Hematopoietic multipotent progenitor cell (in vitro differentiated cells): ENCODE results near the gene HM13. TPM values are rescaled to one million over a fixed set of nuclear protein-coding genes. Genes with fewer than 3 reads are reported as not detected.
"Not testable (repeated sequence)": the region's sequence is repeated elsewhere in the genome, so short reads cannot be mapped to it uniquely, and the experiment has no call there.

Source experiments
- DNase-seq, 3 donors: peaks; one replicate each; pipeline ENCODE4 v3.0.0-alpha.2; 2011 to 2015; ENCODE audit warnings: low read depth in 2 of 3, low spot score in 2 of 3
- total RNA-seq: library from RNA; depleted of rRNA; stranded (reverse); fragments of >200 nt; gene quantifications from one replicate; pipeline ENCODE4 v1.2.3, GENCODE V29; 2012

The HM13 gene
- total RNA-seq, 1 donor, result 82.7 TPM

DNA sequence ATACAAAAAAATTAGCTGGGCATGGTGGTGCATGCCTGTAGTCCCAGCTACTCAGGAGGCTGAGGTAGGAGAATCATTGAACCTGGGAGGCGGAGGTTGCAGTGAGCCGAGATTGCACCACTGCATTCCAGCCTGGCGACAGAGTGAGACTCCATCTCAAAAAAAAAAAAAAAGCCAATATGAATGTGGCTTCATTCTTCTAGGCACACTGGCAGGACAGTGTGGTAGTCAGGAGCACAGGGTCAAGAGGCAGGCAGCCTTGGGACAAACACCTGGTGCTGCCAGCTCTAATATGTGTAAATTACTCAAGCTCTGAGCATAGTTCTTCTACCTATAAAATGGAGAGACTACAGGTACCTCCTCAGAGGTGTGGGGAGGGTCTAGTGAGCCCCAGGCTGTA, 25.4 kb downstream of the HM13 start:
- DNase-seq, result not testable (repeated sequence)

DNA sequence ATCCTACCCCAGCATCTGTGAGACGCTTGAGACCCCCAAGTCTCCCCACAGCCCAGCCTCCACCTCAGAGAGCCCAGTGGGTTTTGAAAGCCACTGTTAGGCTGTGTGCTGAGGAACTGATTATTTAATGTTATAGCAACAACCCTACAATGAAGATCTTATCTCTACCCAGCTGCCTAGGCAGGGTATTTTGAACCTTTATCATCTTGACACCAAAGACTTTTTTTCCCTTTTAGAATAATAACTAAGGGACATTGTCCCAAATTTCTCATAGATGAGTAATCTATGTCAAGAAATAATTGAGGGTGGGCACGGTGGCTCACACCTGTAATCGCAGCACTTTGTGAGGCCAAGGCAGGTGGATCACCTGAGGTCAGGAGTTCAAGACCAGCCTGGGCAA, 26.2 kb downstream of the HM13 start:
- peak in 1 of 3 donors; percentile 33 for DNase-seq

DNA sequence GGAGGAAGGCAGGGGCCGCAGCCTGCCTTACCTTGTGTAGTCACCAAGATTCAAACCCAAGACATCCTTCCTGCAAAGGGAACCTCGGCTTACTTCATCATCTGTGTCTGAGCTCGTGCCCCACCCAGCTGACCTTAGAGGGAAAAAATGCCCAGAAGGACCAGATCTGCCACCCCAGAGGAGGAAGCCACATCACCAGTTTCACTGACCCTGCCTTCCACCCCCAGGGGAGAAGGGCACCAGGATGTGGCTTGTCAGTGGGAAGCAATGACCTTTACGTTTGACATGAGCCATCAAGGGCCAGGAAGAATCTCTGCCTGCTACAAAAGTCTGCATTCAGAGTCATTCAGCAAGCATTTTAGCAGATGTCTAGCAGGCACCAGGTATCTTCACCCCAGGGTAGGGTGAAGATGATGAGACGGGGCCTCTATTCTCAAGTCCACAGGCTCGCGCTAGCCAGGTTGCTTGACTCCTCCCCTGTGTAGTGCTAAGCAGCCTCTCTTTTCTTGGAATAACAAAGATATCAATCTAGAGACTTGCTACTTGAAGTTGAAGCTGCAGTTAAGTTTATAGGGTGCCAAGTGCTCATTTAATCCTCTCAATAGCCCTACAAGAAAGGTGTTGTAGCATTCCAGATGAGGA, 28.1 kb downstream of the HM13 start:
- no peak for DNase-seq

DNA sequence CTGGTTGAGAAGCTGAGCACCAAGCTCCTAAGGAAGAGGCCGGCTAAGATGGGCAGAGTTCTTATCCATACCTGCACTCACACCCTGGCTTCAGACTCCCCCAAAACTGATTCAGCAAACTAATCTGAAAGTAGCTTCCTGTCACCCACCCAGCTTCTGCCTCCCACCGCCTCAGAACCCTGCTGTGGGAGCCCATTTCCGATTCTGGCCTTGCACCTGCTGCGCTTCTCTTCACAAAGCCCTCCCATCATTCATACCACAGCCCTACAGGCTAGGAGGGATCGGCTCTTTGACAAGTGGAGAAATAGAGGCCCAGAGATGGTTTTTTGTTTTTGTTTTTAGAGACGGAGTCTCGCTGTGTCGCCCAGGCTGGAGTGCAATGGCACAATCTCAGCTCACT, 28.7 kb downstream of the HM13 start:
- no peak for DNase-seq

DNA sequence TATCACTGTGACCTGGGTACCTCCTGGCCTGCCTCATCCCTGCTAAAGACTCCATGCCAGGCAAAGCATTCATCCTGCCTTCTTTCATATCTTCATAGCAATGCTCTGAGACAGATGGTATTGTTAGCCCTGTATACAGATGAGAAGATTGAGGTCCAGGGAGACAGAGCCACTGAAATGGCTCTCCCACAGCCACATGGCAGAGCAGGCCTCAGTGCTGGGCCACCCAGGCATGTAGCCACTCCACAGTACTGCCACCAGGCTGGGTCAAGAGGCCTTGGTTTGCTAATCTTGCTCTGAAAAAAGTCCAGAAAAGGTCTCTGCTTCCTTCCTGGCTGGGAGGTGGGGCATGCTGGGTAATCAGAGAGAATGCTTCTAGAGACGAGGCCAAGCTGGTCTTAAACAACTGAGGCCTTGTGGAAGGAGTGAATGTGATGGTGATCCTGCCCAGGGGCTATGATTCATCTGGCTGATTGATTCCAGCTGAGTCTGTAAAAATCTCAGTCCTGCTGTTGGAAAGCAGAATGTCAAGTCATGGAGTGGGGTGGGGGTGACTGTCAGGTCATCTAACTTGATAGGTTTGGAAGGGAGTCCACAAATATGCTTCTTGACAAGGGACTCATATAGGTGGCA, 29.8 kb downstream of the HM13 start:
- no peak for DNase-seq

- no peak for DNase-seq
Measured at GRCh38 chr20:31544600-31544999, 30.4 kb downstream of the HM13 start.

- DNase-seq, result not testable (repeated sequence)
Measured at GRCh38 chr20:31545621-31546040, 31.4 kb downstream of the HM13 start.

DNA sequence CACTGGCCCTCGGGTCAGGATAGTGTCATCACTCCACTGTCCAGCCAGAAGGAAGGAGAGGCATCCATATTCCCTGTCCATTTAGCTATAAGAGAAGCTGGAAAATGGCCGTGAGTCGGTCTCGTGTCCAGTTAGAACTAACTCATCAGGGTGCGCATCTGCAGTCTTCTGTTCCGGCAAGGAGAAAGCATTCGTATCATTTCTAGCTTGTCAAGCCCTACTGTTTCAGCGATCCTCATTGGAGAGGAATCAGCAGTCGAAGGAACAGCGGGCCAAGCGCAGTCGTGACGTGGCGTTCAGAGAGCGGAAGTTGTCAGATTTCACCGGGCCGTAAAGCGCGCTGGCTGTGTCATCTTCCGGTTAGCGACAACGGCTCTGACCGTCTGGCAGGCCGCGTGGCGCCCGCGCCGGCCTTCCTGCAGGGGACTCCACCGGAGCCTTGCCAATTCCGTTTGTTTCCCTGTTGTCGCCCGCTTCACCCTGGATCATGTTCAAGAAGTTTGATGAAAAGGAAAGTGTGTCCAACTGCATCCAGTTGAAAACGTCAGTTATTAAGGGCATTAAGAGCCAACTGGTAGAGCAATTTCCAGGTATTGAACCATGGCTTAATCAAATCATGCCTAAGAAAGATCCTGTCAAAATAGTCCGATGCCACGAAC, 32.9 kb downstream of the HM13 start:
- peak; percentile 61 to 89 (median 86) for DNase-seq

DNA sequence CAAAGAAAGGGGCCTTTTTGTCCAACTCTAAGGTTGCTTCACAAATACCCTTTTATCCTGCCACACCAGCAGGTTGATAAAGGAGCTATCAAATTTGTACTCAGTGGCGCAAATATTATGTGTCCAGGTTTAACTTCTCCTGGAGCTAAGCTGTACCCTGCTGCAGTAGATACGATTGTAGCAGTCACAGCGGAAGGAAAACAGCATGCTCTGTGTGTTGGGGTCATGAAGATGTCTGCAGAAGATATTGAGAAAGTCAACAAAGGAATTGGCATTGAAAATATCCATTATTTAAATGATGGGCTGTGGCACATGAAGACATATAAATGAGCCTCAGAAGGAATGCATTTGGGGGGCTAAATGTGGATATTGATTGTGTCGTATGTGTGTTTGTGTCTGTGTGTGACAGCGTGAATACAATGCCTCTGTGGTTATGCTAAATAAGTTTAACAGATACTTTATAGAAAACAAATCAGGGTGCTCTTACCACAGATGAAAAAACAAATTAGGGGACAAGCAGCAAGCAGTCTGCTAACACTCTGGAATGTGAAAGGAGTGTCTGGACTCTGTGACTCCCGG, 33.6 kb downstream of the HM13 start:
- no peak for DNase-seq

- DNase-seq, result no peak
Measured at GRCh38 chr20:31548820-31549512, 34.7 kb downstream of the HM13 start.

GRCh38 chr20:31549513-31549880, 35.3 kb downstream of the HM13 start:
- no peak for DNase-seq

DNA sequence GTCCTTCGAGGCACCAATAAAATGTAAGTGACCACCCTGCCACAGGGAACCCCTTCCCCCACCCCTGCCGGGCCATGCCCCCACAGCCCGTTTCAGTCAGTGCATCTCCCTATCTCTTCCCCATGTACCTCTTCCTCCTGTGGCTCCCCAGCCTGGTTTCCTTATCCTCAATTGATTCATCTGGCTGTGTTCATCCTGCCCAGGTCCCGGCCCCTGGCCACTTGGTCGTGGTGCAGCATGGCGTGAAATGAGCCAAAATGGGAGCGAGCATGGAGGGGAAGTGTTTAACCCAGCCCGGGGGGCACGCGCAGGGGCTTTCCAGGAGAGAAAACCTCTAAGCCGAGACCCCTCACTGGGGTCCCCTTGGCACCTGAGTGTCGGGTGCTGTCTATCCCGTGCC, 35.9 kb downstream of the HM13 start:
- no peak for DNase-seq

DNA sequence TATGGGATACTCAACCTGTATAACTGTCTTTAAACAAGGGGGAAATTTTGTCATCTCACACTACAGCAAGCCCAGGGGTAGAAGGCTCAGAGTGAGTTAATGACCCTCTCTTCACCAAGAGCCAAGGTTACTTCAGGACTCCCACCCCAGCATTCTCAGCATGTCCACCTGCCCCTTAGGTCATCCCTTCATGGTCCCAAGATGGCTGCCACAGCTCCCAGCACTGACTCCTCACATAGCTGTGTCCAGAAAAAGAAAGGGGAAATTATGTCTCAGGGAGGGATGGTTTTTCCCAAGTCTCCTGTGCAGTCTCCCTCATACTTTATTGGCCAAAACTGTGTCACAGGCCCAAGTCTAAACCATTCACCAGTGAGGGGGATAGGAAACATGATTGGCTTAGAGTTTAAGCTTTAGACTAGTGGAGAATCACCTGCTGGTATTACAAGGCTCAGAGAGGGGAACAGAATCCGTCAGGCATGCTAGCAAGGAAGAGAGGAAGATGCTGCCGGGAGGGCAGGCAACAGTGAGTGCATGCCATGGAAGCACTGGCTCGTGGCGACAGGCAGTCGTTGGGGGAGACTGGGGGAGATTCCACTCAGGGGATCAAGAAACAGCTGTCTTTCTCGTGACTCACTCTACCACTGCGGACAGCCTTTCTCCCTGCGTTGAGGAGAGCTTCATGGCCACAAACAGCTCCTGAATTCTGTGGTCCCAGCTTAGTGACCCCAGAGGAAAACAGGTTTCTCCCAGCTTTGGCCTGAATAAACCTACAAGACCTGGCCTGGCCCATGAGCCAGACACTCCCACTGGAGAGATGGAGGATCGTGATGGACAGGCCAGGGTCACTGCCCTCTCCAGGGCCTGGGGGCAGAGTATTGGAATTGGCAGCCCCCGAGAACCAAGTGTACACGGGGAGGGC, 37.2 kb downstream of the HM13 start:
- DNase-seq, result no peak

- no peak for DNase-seq
Measured at GRCh38 chr20:31555203-31555775, 41.0 kb downstream of the HM13 start.

GRCh38 chr20:31559704-31560093, 45.5 kb downstream of the HM13 start:
- DNase-seq, result no peak

DNA sequence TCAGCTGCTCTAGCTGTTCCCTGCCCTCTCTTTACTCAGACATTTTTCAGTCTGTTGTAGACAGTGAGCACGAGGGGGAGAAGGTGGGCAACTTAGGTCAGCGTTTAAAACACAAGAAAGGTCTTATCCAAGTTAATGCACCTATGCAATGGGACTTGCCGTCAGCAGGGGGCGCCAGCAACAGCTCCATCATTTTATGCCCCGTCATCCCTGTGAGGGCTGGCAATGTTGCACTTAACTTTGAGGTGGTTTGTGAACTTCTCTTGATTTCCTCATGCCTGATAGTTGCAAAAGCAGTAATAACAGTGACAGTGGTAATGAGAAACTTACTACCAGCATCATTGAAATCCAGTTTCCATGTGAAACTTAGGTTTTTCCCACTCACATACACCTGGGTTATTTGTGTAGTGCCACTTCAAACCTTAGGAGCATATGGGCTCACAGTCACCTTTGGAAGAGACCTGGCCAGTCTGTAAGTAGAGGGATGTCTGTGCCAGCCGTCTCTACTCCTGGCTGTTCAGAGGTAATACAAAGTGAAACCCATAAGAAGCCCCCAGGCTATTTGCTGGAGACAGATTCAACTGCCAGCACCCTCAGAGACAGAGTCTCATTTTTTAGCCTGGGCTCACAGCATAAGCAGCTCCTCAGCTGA, 46.0 kb downstream of the HM13 start:
- DNase-seq, result peak; percentile 53 to 91 (median 83)

GRCh38 chr20:31560746-31561598, 46.7 kb downstream of the HM13 start:
- no peak for DNase-seq

- no peak for DNase-seq
Measured at GRCh38 chr20:31562241-31562640, 48.0 kb downstream of the HM13 start.
